GM18520 (cell line): ENCODE data around the gene JAM3.
"Not testable (repeated sequence)": the region's sequence is repeated elsewhere in the genome, so short reads cannot be mapped to it uniquely, and the experiment has no call there.

Source experiments
- ATAC-seq: cut with Tn5 transposase; IDR thresholded peaks from one replicate; pipeline ENCODE4 v1.9.1; 2021; ENCODE audit not compliant: unreplicated experiment

Gene JAM3

DNA sequence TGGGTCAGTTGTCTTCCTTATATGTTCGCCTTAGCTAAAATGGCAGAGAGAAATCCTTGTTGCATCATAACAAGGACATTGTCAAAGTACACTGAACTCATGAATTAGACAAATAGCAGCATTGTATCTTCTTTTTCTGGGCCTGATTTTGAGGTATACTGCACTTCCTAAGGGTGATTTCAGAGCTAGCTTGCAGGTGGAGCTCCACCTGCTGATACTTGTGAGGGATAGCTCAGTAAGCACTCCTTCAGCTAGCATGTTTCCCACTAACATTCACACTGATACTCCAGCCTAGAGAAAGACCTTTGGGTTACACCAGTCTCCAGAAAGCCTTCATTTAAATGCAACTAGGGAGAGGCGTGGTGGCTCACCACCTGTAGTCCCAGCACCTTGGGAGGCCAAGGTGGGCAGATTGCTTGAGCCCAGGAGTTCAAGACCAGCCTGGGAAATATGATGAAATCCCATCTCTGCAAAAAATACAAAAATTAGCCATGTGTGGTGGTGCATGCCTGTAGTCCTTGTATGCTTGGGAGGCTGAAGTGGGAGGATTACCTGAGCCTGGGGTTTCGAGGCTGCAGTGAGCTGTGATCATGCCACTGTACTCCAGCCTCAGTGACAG, 29.8 kb downstream of the JAM3 start:
- ATAC-seq, result no peak

- no peak for ATAC-seq
Measured at GRCh38 chr11:134100171-134100570, 31.3 kb downstream of the JAM3 start.

DNA sequence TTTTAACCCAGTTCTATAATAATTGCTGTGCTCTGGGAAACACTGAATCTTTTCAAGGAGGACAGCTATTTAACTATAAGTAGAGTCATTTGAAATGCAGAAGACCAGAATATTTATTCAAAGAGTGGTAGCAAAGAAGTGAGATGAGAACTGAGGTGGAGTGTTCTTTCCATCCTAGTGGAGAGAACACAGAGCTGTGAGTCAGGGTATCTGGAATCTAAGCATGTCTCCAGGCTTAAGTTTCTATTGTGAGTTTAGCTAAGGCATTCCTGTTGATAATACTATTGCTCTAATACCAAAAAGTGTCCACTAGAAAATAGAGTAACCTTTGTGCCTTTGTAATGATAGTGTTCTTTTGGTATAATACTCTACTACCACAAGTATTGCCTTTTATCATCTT, 32.4 kb downstream of the JAM3 start:
- ATAC-seq, result no peak

DNA sequence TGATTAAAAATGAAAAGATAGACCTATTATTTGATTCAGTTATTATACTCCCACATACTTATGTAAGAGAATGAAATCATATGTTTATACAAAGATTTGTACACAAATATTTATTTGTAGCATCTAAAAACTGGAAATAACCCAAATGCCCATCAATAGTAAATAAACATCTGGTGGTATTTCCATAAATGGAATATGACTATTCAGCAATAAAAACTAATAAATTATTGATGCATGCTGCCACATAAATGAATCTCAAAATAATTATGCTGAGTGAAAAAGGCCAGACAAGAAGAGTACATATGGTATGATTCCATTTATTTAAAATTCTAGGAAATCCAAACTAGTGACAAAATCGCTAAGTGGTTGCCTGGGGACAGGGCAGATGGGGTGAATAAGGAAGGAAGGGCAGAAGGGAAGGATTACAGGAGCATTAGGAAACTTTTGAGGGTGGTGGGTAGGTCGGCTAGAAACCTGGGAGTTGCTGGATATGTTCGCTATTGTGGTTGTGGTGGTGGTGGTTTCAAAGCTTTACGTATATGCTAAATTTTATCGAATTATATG, 41.5 kb downstream of the JAM3 start:
- no peak for ATAC-seq

DNA sequence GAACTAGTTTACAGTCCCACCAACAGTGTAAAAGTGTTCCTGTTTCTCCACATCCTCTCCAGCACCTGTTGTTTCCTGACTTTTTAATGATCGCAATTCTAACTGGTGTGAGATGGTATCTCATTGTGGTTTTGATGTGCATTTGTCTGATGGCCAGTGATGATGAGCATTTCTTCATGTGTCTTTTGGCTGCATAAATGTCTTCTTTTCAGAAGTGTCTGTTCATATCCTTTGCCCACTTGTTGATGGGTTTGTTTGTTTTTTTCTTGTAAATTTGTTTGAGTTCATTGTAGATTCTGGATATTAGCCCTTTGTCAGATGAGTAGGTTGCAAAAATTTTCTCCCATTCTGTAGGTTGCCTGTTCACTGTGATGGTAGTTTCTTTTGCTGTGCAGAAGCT, 44.9 kb downstream of the JAM3 start:
- not testable (repeated sequence) for ATAC-seq

DNA sequence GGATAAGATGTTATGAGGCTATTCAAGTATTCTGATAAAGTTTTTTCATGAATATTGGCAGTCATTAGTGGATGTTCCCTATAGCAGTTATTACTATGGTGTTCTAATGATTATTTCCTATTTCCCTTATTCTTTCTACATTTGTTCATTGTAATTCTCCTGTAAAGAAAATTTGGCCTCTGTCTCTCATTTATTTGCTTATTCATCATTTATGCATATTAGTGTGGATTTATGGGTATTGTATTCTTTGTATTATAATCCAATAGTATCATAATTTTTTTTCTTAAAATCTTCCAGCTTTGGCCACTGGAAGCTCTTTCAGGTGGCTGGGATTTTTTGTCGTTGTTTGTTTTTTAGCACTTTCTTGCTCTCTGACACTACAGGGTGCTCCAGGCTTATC, 47.3 kb downstream of the JAM3 start:
- no peak for ATAC-seq

DNA sequence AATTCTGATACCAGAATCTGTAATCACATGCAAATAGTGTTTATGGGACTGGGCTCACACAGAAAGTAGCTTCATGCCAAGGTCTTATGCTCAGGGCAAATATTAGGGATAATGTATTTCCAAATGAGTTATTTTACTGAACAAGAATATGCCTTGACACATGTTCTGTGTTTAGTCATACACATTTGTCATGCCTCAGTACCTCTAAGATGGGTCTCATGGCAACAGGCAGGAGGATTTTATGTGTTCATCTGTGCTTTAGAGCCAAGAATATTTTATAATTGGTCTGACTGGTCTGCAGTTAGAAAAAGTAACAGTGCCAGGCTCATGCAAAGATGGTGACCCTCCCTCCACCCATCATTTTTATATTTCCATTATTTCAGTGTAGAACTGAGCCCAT, 49.1 kb downstream of the JAM3 start:
- ATAC-seq, result no peak

DNA sequence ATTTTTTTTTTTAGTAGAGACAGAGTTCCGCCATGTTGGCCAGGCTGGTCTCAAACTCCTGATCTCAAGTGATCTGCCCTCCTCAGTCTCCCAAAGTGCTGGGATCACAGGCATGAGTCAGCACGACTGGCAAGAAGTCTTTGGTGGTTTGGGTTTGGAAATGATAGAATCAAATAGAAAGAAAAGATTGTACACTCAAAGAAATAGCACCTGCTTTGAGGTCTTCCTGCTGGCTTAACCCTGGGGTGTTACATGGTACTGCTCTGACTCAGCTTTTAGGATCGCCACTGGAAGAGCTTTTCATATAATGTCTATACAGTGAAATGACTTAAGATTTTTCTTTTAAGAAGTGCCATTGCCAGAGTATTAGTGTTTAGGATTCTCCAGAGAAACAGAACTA, 50.2 kb downstream of the JAM3 start:
- ATAC-seq, result no peak

DNA sequence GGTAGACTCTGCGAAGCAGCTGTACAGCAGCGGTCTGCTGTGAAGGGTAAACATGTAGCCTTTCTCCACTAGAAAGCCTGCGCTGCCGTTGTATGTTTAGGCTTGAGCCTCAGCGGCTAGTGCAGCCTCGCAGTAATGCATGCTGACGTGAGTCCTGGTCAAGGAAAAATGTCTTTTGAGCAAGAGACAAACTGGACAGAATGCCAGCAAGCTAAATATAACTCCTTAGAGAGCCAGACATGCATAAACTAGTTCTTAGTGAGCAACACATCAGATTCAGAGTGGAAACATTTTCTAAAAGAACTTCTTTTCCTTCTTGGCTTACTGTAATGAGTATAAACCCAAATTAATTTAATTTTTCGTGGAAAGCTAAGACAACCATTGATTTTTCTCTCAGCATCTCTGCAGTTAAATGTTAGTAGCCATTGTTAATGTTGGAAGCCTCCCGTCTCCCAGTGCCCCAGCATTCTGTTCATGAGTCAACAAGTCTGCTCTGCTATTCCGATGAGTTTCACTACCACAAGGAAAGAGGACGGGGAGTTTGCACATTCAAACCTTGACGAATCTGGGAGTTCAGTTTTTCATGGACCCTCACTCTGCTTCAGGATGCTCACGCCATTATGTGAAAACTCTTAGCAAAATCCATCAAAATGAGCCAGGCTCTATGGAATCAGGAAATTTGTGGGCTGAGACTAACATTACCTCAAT, 51.4 kb downstream of the JAM3 start:
- no peak for ATAC-seq

GRCh38 chr11:134120921-134121526, 52.2 kb downstream of the JAM3 start:
- ATAC-seq, result no peak

DNA sequence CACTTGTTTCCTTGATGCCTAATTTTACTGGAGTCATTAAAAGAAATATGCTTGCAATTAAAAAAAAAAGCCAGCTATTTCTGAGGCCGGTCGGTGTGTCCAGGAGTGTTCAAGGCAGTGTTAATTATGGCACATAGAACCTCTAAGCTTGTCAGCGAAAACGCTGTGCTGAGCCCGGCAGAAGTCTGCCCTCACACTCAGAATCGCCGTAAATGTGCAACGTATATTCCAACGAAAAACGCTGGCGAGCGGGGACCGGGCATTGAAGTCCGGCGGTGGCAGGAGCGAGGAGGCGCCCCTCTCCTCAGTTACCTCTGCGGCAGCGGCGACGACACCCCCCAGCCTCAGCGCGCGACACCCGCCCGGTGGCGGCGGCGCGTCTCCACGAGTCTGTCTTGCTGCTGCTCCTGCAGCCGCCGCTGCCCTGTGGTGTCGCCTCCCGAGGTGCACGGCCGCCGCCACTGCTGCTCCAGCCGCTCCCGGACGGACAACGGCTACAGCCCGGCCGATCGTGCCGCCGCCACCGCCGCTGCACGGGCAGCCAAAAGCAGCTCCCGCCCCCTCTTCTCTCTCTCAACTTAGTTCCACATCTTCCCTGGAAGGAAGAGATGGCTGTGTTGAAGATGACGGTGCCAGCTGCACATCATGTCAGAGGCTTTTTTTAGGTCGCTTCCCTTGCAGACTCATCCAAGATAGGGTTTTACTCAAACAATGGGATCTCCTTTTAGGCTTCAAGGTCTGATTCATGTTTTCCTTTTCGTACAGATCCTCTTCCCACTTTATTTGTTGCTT, 56.0 kb downstream of the JAM3 start:
- ATAC-seq, result no peak

- no peak for ATAC-seq
Measured at GRCh38 chr11:134125507-134125906, 56.6 kb downstream of the JAM3 start.

GRCh38 chr11:134126217-134126822, 57.4 kb downstream of the JAM3 start:
- ATAC-seq, result no peak

GRCh38 chr11:134131628-134132244, 62.9 kb downstream of the JAM3 start:
- no peak for ATAC-seq

GRCh38 chr11:134132808-134133207, 63.9 kb downstream of the JAM3 start:
- no peak for ATAC-seq

DNA sequence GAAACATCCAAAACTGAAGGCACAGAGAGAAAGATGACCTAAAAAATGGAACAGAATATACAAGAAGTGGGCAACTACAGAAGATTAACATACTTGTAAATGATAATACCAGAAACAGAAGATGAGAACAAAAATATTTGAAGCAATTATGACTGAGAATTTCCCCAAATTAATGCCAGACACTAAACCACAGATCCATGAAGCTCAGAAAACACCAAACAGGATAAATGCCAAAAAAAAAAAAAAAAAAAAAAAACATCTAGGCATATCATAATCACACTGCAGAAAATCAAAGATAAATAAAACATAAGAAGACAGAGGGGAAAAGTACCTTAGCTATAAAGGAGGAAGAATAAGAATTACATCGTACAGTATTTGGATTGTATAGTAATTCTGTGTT, 65.3 kb downstream of the JAM3 start:
- no peak for ATAC-seq

GRCh38 chr11:134138376-134138775, 69.5 kb downstream of the JAM3 start:
- ATAC-seq, result no peak

DNA sequence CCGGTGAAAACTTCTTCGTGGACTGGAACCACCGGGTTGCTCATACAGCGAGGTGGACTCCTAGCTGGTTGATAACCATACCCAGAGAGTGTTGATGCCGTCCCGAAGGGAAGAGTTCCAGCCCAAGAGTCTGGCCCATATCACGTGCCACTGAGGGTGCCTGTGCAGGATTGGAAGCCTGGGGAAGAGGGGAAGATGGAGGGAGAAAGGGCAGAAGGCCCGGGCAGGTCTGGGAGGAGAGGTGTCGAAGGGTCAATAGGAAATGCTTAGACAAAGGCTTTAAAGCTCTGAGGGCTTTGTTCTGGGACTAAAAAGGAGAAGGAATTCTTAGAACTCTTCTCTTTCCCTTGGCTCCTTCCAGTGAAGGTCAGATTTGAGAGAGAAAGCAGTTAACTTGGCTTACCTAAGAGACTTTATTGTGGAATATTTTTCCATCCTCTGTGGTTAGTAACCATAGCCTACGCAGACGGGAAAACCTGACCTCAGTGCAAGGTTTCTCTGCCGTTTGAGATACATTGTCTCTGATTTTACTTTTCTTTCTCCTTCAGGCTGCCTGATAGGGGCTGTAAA, 70.5 kb downstream of the JAM3 start:
- no peak for ATAC-seq

DNA sequence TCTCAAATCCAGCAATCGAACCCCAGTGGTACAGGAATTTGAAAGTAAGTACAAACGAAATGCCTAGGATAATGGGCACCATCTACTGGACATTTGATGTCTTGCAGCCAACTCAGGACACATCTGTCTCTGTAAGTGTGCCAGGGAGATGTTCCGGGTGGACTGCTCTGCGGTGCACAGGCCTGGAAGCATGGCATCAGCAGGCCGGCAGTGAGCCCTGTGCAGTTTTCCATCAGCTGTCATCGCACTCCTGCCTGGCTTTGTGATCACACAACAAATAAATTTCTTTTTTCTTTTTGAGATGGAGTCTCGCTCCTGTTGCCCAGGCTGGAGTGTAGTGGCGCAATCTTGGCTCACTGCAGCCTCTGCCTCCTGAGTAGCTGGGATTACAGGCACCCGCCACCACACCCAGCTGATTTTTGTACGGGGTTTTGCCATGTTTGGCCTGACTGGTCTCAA, 71.0 kb downstream of the JAM3 start:
- no peak for ATAC-seq

GRCh38 chr11:134140961-134141490, 72.2 kb downstream of the JAM3 start:
- no peak for ATAC-seq
